Breast epithelium (tissue), 4 donors: Measurements from ENCODE around the gene TFPI. TPM values are rescaled to one million over a fixed set of nuclear protein-coding genes. Genes with fewer than 3 reads are reported as not detected.

Source experiments
- DNase-seq, 2 donors: peaks; one replicate each; pipeline ENCODE4 v3.0.0-alpha.2; 2019; ENCODE audit warnings: low spot score in 2 of 2
- H3K27ac ChIP-seq, 2 donors: fragments of 200-600 bp; sonication (generic) in 1 of 2; one replicate each; pipeline ENCODE4 v1.5.1; 2016 to 2019; ENCODE audit warnings: mild to moderate bottlenecking in 1 of 2
- H3K27me3 ChIP-seq, 2 donors: fragments of 200-600 bp; sonication (generic) in 1 of 2; one replicate each; pipeline versions ENCODE4 v1.5.1 to v1.6.0; 2017 to 2019; ENCODE audit warnings: control low read depth in 1 of 2, mild to moderate bottlenecking in 1 of 2
- H3K36me3 ChIP-seq: fragments of 200-600 bp; one replicate; pipeline ENCODE4 v1.5.1; 2019
- H3K4me1 ChIP-seq, 2 donors: fragments of 200-600 bp; sonication (generic); one replicate each; pipeline ENCODE4 v1.5.1; 2016 to 2019; ENCODE audit warnings: control low read depth in 1 of 2
- H3K4me3 ChIP-seq, 3 donors: fragments of 200-600 bp; sonication (generic); 1 replicate in 2 of 3; 2 replicates in 1 of 3; pipeline ENCODE4 v1.5.1; 2016 to 2019; ENCODE audit warnings: mild to moderate bottlenecking in 3 of 3, moderate library complexity in 2 of 3
- H3K9me3 ChIP-seq, 2 donors: fragments of 200-600 bp; sonication (generic) in 1 of 2; one replicate each; pipeline ENCODE4 v1.5.1; 2016 to 2019; ENCODE audit warnings: control low read depth in 1 of 2
- POLR2A ChIP-seq: fragments of 450-650 bp; IDR thresholded peaks from one replicate; pipeline ENCODE4 v1.6.1; 2016; ENCODE audit warnings: antibody characterized with exemption, mild to moderate bottlenecking, moderate library complexity
- POLR2AphosphoS5 ChIP-seq, 3 donors: sonication (generic); formaldehyde crosslinking; IDR thresholded peaks; one replicate each; pipeline ENCODE4 v1.6.1; 2017; ENCODE audit warnings: antibody characterized with exemption in 3 of 3
- intact Hi-C: fragments of 100-400 bp; cut with DNase I; formaldehyde crosslinking; loops from one replicate; pipeline ENCODE4 v1.15.1; 2023; ENCODE audit warnings: low total_unique reads
- total RNA-seq, 3 donors: library from RNA; depleted of rRNA; stranded (reverse); fragments of >200 nt; gene quantifications; one replicate each; pipeline ENCODE4 v1.1.0, GENCODE V29; 2016
- TF ChIP-seq, protein P1 (sequence below), 3 donors: fragments of 450-650 bp; IDR thresholded peaks; one replicate each; pipeline ENCODE4 v1.5.1; 2016 to 2017; ENCODE audit warnings: antibody characterized with exemption in 3 of 3, mild to moderate bottlenecking in 3 of 3, moderate library complexity in 3 of 3

Gene TFPI
- total RNA-seq, 3 donors from 2014 or later = 52.4 to 105 (median 90.1) TPM

DNA sequence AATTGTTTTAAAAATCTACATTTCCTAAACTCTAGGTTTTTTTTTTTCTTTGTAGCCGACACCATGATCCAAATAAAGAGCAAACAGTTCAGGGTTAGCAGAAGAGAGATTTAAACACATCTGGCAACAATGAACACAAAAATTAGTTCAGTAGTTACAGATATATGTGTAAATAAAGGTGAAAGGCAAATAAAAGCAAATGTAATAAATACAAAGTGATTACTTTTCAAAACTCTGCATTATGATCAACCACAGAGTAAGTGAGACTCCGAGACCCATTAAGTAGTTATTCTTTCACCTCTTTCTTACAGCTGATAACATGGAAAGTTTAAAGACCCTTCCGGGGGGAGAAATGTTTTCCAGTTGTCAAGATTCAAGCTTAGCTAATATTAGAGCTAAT is 106.9 kb downstream of the TFPI start:
- TF ChIP-seq POLR2A (no peak), POLR2AphosphoS5 (IDR thresholded peaks at IDR 0.05) (no peak)
- TF ChIP-seq, protein P1, sequence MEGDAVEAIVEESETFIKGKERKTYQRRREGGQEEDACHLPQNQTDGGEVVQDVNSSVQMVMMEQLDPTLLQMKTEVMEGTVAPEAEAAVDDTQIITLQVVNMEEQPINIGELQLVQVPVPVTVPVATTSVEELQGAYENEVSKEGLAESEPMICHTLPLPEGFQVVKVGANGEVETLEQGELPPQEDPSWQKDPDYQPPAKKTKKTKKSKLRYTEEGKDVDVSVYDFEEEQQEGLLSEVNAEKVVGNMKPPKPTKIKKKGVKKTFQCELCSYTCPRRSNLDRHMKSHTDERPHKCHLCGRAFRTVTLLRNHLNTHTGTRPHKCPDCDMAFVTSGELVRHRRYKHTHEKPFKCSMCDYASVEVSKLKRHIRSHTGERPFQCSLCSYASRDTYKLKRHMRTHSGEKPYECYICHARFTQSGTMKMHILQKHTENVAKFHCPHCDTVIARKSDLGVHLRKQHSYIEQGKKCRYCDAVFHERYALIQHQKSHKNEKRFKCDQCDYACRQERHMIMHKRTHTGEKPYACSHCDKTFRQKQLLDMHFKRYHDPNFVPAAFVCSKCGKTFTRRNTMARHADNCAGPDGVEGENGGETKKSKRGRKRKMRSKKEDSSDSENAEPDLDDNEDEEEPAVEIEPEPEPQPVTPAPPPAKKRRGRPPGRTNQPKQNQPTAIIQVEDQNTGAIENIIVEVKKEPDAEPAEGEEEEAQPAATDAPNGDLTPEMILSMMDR (IDR thresholded peaks at IDR 0.05) = no peak
- H3K4me1 ChIP-seq = no peaks in the 10 kb centered on the region
- peak overlapping the region; percentile 40 to 60 (median 42) for H3K4me3 ChIP-seq
- no peak overlapping the region for H3K27ac ChIP-seq
- H3K36me3 ChIP-seq = no peaks in the 10 kb centered on the region
- no peaks in the 10 kb centered on the region for H3K9me3 ChIP-seq
- no peaks in the 10 kb centered on the region for H3K27me3 ChIP-seq
- no peak for DNase-seq
- intact Hi-C loops = no loop called here

DNA sequence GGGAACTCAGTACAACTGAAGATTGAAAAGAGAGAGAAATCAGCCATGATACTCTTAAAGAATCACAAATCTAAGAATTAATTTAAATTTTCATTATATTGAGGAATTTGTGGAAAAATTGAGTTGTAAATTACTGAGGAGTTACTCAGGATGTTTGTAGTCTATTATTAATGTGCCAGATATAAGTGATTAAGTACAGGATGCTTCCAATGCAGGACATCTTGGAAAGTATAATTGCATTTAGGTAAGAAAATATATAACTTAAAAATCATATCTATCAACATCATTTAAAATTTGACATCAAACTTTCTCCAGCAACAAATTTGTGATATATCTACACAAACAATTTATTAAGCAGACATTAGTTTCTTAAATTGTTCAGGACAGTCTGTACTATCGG is 107.5 kb downstream of the TFPI start:
- intact Hi-C loops = no loop called here

DNA sequence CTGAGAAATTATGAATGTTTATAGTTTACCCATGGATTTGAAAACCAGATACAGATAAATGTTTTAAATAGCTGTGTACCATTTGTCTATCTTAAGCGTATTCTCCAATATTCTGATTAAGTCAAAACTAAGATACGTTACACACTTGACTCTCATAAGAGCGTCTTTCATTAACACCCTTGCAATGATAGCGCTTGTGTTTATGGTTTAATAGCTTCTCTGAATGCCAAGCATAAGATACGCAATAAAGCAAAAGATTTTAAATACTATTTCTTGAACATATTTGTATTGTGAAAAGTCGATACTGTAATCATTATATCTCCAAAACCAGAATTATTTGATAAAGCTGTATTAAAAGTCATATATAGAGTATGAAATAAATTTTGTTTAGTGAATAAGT is 109.2 kb downstream of the TFPI start:
- H3K4me3 ChIP-seq = peak overlapping the region in 1 of 3 donors; percentile 13
- intact Hi-C loops = no loop called here
- DNase-seq = no peak
- no peaks in the 10 kb centered on the region for H3K27me3 ChIP-seq
- TF ChIP-seq, protein P1 (IDR thresholded peaks at IDR 0.05) = no peak
- no peak for TF ChIP-seq POLR2AphosphoS5 (IDR thresholded peaks at IDR 0.05)
- TF ChIP-seq POLR2A = no peak
- H3K36me3 ChIP-seq = no peaks in the 10 kb centered on the region
- no peaks in the 10 kb centered on the region for H3K9me3 ChIP-seq
- no peak overlapping the region for H3K27ac ChIP-seq
- H3K4me1 ChIP-seq = no peaks in the 10 kb centered on the region

More for the DNA sequence above, 107.5 kb downstream of the TFPI start:
- Histone ChIP-seq H3K27me3 (no peaks in the 10 kb centered on the region), H3K36me3 (no peaks in the 10 kb centered on the region), H3K27ac (no peak overlapping the region), H3K9me3 (no peaks in the 10 kb centered on the region), H3K4me3 (peak overlapping the region; percentile 40 to 60 (median 42)), H3K4me1 (no peaks in the 10 kb centered on the region)
- DNase-seq = no peak
- no peak for TF ChIP-seq POLR2AphosphoS5 (IDR thresholded peaks at IDR 0.05)
- no peak for TF ChIP-seq POLR2A
- TF ChIP-seq, protein P1 (IDR thresholded peaks at IDR 0.05) = no peak

DNA sequence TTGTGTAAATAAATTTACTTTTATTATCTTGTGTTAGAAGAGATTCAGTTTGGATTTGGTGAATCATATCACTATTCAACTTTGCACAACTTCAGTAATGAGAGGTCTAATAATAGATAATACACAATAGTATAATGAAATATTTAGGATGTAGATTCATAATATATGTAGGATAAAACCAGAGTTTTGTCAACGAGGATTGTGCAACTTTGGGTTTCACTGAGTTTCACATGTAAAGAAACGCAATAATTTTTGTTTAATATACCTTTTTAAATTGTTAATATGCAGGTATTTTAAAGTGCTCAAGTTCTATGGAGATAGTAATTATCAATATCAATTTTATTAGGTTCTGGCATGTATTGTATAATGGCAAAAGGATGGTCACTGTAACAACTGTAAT is 111.5 kb downstream of the TFPI start:
- TF ChIP-seq, protein P1 (IDR thresholded peaks at IDR 0.05) = no peak
- TF ChIP-seq POLR2AphosphoS5 (IDR thresholded peaks at IDR 0.05) (no peak), POLR2A (no peak)
- Histone ChIP-seq H3K4me1 (no peaks in the 10 kb centered on the region), H3K27ac (no peak overlapping the region), H3K36me3 (no peaks in the 10 kb centered on the region), H3K9me3 (no peaks in the 10 kb centered on the region), H3K4me3 (no peak overlapping the region), H3K27me3 (no peaks in the 10 kb centered on the region)
- intact Hi-C loops = no loop called here
- no peak for DNase-seq

DNA sequence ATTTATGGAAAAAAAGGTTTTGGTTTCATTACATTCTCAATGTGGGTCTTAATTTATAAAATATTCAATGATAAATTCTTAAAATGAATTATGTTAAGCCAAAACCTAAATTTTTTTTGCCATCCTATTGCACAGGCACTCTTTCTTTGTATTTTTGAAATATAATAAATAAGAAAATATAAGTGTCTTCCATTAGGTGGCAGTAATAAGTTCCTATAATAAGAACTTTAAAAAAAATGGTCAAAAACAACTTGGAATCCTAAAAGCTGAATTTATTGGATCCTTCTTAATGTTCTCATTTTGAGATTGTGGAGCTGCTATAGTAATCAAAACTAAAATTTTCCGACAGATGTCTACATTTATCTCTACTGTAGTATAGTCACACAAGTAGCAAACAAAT is 111.9 kb downstream of the TFPI start:
- intact Hi-C loops = no loop called here
- H3K4me3 ChIP-seq = no peak overlapping the region
- no peaks in the 10 kb centered on the region for H3K36me3 ChIP-seq
- no peaks in the 10 kb centered on the region for H3K9me3 ChIP-seq
- no peaks in the 10 kb centered on the region for H3K4me1 ChIP-seq
- no peak for DNase-seq
- H3K27ac ChIP-seq = no peak overlapping the region
- TF ChIP-seq POLR2A = no peak
- TF ChIP-seq POLR2AphosphoS5 (IDR thresholded peaks at IDR 0.05) = no peak
- TF ChIP-seq, protein P1 (IDR thresholded peaks at IDR 0.05) = no peak
- H3K27me3 ChIP-seq = no peaks in the 10 kb centered on the region
